T1000 (cell line): ENCODE measurements around the gene TPRN.

Experiments
- DNase-seq: peaks from one replicate; lab custom pipeline; 2025; ENCODE audit warnings: mixed read lengths; lab: John Stamatoyannopoulos, UW

The TPRN gene

DNA sequence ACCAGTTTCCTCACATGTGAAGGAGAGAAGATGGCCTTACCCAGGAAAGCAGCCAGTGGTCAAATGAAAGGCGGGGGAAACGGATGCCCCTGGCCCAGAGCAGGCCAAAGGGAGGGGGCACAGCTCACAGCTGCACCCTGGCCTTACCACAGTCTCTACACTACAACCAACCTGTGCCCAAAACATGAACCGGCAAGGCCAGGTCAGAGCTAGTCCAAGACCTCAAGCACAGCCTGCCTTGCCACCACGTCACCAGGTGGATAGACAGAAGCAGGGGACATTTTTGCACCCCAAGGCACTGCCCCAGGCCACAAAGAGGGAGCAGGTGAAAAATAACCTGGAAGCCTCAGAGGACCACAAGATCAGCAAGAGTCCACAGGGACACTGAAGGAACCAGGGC, 57.1 kb downstream of the TPRN start:
- no peak for DNase-seq

DNA sequence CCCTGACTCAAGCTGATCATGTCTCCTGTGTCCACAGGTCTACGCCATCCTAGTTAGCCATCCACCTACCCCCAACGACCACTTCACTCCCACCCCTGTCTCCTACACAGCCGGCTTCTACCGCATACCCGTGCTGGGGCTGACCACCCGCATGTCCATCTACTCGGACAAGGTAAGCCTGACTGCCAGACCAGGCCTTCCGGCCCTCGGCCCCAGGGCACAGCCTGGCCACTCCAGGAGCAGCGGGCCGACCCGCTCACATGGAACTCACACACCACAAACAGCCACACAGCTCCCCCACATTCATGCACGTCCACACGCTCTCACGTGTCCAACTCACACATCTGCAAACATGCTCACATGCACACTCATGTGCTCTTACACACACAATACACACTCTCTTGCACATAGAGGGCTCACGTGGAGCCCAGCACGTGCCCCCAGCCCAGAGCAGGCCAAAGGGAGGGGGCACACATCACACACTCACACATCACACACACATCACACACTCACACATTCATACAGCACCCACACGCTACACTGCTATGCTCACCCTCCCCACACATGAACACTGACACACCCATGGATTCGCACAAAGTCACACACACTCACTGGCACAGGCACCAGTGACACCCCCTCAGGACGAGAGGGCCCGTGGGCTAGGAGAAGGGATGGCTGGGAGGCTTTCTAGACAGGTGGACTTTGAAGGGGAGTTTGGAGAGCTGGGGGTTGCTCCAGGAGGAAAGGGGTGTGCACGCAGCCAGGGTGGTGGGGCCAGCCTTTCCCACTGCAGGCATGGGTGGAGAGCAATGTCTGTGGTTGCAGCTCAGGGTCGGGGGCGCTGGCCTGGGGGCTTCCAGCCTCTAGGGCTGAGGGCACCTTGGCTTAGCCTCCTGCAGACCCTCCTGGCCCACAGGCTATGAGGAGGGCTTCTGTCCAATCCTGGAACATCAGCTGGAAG, 58.3 kb downstream of the TPRN start:
- DNase-seq, result no peak
